ENCODE measurements around the gene AXL. TPM values are rescaled to one million over a fixed set of nuclear protein-coding genes. Genes with fewer than 3 reads are reported as not detected.

AXL gene
- total and polyA plus RNA-seq, 2 of the 8 experiments (the other 6 are each of a cell fraction or from before 2014, with no cell fraction given): 35.3 to 51.0 TPM

- H3K23me2 ChIP-seq (ENCODE audit: low read depth, low read length): peaks cover 5% of the 10 kb centered on the region
- no peaks in the 10 kb centered on the region for H3K79me1 ChIP-seq (ENCODE audit: low read depth, low read length)
- H3K23ac ChIP-seq (ENCODE audit: insufficient read length): no peak overlapping the region
- H3K79me2 ChIP-seq (ENCODE audit: control insufficient read depth in 1 of 2, insufficient read depth in 2 of 2, low read length in 2 of 2): peaks cover 0 to 4% of the 10 kb centered on the region in 2 experiments; a peak in 1 of 4 replicates
- peak overlapping the region; percentile 64 for H3K56ac ChIP-seq (replicated peaks; ENCODE audit: insufficient read length, low read depth, low read length)
- no peak overlapping the region for H3K27ac ChIP-seq (ENCODE audit: low read depth, low read length)
- WGBS, 2 experiments (ENCODE audit: extremely low coverage in 1 of 2, insufficient coverage in 1 of 2, insufficient read length in 1 of 2, insufficient replicate concordance in 2 of 2, low coverage in 1 of 2, low lambda C conversion rate in 2 of 2, missing lambda C conversion rate in 1 of 2): 77% methylated on average over 6 of the region's 6 CpGs; no CpG with 5 or more reads in 1 of the 2 experiments
- no peaks in the 10 kb centered on the region for H3K9me3 ChIP-seq (ENCODE audit: insufficient read depth in 2 of 2, low read depth in 1 of 2, low read length in 1 of 2)
- H3K36me3 ChIP-seq (ENCODE audit: control insufficient read depth in 2 of 4, insufficient read depth in 4 of 4, low read length in 3 of 4): peaks cover 0 to 4% (median 0%) of the 10 kb centered on the region in 4 experiments; a peak in 1 of 8 replicates
- H3K18ac ChIP-seq (ENCODE audit: extremely low read depth, low read length): peak overlapping the region; percentile 48; the same call in 1 of the 2 replicates
- ChIA-PET CTCF (ENCODE audit: partially characterized antibody) (interaction anchor here (0.9 to 1.8 kb wide), 5 partner anchors 9 to 95 kb away, joined by 3 to 8 read pairs (median 5); no protein-coding TSS in a partner anchor), POLR2A (ENCODE audit: partially characterized antibody) (no interaction called here)
- H2BK20ac ChIP-seq (ENCODE audit: low read length): peak overlapping the region; percentile 86; the same call in 1 of the 2 replicates
- H3K9ac ChIP-seq (replicated peaks in 1 of 4; ENCODE audit: extremely low read depth in 1 of 4, low read depth in 3 of 4, low read length in 3 of 4): no peak overlapping the region
- H4K5ac ChIP-seq (ENCODE audit: insufficient read length, low read depth, low read length): peak overlapping the region; percentile 30
- H2BK15ac ChIP-seq (ENCODE audit: low read length): peak overlapping the region; percentile 97; the same call in 1 of the 2 replicates
- FAIRE-seq: no peak
- H2AK5ac ChIP-seq (ENCODE audit: low read depth, low read length): peak overlapping the region; percentile 60; the same call in 1 of the 2 replicates
- TF ChIP-seq BCL11A (IDR thresholded peaks at IDR 0.05; ENCODE audit: low read depth in 2 of 2, low read length in 2 of 2) (no peak), SIN3A (conservative IDR thresholded peaks at IDR 0.05 in 1 of 2, IDR thresholded peaks at IDR 0.05 in 1 of 2; ENCODE audit: low read depth in 1 of 2, low read length in 2 of 2) (no peak), KDM1A (IDR thresholded peaks at IDR 0.05; ENCODE audit: borderline replicate concordance, low read length) (peak; percentile 82; the same call in 1 of the 2 replicates), SP1 (IDR thresholded peaks at IDR 0.05; ENCODE audit: low read depth, low read length) (no peak), CTCF (IDR thresholded peaks at IDR 0.05; ENCODE audit: control extremely low read depth in 1 of 3, insufficient read depth in 1 of 3, low read depth in 1 of 3, low read length in 3 of 3) (peak; percentile 34 to 47 (median 45); a peak in 3 of 4 replicates), RAD21 (IDR thresholded peaks at IDR 0.05 in 1 of 2, conservative IDR thresholded peaks at IDR 0.05 in 1 of 2; ENCODE audit: low read depth in 2 of 2, low read length in 2 of 2) (peak; percentile 50 to 52)
- H3K4me3 ChIP-seq (ENCODE audit: extremely low read depth in 1 of 4, insufficient read depth in 2 of 4, low read depth in 3 of 4, low read length in 4 of 4): no peak overlapping the region
- no peaks in the 10 kb centered on the region for H3K27me3 ChIP-seq (replicated peaks in 1 of 4; ENCODE audit: control insufficient read depth in 3 of 4, extremely low read depth in 1 of 4, insufficient read depth in 3 of 4, low read length in 3 of 4)
- DNase-seq (ENCODE audit: low read depth in 1 of 2, low spot score in 2 of 2): no peak
- H2BK5ac ChIP-seq (ENCODE audit: low read depth, low read length): peak overlapping the region; percentile 40; the same call in 1 of the 2 replicates
- no peak overlapping the region for H3K4me2 ChIP-seq (ENCODE audit: insufficient read depth in 1 of 2, low read depth in 2 of 2, low read length in 2 of 2)
- H4K91ac ChIP-seq (replicated peaks; ENCODE audit: insufficient read length, low read length): peak overlapping the region; percentile 93
- peak overlapping the region; percentile 42 for H4K8ac ChIP-seq (ENCODE audit: extremely low read depth, insufficient read depth, low read length)
- peak overlapping the region; percentile 82 for H2BK120ac ChIP-seq (replicated peaks; ENCODE audit: low read depth, low read length)
- H3K4me1 ChIP-seq (replicated peaks in 1 of 4; ENCODE audit: control insufficient read depth in 3 of 4, insufficient read depth in 4 of 4, low read length in 3 of 4): peaks cover 0 to 14% (median 5%) of the 10 kb centered on the region in 4 experiments; a peak in 6 of 7 replicates
- no peaks in the 10 kb centered on the region for H4K20me1 ChIP-seq (replicated peaks in 1 of 2; ENCODE audit: control insufficient read depth in 1 of 2, insufficient read depth in 2 of 2, low read length in 2 of 2)
- H2BK12ac ChIP-seq (ENCODE audit: low read depth, low read length): peak overlapping the region; percentile 53; the same call in 1 of the 2 replicates
- no peak overlapping the region for H2AFZ ChIP-seq (ENCODE audit: low read length)
- H3K14ac ChIP-seq (ENCODE audit: insufficient read length): no peak overlapping the region
- H3K4ac ChIP-seq (replicated peaks; ENCODE audit: insufficient read length, low read depth, low read length): peak overlapping the region; percentile 19
Measured at GRCh38 chr19:41172297-41173164, 46.5 kb upstream of the AXL start.

All from H1 (cell line).